ENCODE measurements around the gene EHD3.
"Not testable (repeated sequence)": the region's sequence is repeated elsewhere in the genome, so short reads cannot be mapped to it uniquely, and the experiment has no call there.

The EHD3 gene

DNA sequence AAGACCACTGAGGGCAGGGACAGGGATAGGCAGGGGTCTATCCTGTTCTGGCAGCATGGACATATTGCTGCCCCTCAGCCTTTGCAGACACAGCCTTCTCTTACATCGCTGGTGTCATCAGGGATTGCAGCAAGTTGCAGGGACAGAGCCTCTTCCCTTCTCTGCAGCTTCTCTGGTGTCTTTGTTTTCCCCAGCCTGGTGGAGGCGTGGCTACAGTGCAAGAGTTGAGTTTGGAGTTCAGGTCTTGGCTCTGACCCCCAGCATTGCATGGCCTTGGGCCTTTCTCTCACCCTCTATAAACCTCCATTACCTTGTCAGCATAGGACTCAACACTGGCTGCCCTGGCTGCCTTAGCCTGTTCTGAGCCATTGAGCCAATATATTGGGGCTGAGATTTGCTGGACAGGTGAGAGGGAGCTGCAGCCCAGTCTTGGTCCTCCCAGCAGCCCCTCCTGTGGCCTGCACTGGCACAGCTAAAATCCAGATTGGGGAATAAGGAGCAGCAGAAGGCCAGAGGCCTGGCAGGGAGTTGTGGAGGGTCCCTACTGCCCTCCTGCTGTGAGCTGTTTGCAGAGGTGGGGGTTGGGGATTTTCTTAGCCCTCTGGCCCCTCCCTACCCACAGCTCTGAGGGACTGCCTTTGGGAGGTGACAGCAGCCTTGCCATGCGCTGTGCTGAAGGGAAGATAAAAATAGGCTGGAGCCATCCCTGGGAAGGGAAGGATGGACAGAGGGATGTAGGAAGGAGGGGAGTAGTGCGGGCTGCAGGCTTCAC, 22.8 kb downstream of the EHD3 start:
- no peak for DNase-seq (ENCODE audit: low spot score)

DNA sequence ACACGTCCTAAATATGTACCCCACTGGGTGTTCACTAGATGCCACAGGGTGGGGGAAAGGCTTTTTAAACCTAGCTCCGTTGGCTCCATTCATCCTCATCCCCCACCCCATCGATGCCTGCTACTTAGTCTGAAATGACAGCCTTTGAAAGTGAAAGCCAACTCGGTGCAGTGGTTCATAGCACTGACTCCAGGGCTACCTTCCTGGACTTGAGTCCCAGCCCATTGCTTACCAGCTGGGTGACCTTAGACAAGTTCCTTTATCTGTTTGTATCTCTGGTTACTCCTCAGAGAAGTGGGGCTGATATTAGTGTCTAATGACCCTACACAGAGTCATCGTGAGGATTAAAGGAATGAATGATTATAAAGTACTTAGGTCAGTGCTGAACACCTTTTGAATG, 24.4 kb downstream of the EHD3 start:
- no peak for DNase-seq (ENCODE audit: low spot score)

DNA sequence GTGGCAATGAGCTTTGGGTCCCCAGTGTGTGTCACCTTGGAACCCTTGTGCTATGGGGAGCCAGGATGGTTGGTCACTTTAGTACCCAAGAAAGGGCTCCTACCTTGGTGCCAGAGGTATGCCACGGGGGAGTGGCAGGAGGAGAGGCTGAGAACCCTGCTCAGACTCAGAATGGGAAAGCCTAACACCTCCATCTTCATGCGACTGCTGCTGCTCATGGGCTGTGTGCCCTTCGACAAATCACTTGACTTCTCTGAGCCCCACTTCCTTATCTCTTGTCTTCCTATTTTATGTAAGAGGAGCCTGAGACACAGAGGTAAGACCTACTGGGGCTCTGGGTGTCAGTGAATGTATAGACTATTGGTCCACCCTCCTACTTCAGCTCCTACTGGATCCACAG, 25.1 kb downstream of the EHD3 start:
- no peak for DNase-seq (ENCODE audit: low spot score)

DNA sequence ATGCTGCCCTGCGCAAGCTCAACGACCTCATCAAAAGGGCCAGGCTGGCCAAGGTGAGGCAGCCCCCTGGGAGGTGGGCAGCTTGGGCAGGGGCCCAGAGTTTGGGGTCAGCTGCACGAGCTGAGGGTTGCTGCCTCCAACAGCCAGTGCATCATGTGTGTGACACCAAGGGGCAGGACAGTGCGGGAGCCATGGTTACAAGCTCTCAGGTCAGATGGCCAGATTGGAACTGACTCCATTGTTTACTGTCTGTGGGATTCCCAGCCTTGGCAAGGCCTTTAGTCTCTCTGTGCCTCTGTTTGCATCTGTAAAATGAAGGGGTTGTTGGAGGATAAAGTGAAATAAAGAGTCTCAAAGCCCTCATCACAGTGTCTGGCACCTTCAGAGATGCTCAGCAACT, 26.9 kb downstream of the EHD3 start:
- no peak for DNase-seq (ENCODE audit: low spot score)

DNA sequence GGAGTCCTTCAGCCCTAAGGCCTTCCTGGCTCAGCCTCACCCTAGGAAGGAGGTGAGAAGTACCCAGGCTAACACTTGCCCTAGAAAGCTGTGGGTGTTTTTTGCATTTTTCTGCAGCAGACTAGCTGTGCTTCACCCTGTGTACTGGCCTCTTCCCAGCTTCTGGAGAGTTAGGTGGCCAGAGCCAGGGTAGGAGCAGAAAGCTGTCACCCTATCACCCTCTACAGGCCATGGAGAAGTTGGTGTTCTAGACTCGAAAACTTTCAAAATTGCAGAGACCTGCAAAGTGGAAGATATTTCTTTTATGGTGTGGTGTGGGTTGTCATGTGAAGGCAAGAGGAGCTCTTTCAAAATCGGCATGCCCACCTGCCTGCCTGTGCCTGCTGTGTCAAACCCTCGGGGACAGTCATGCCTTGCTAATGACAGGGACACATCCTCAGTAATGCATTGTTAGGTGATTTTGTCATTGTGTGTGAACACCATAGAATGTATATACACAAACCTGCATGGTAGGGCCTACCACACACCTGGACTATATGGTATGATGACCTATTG, 29.8 kb downstream of the EHD3 start:
- no peak for DNase-seq (ENCODE audit: low spot score)

DNA sequence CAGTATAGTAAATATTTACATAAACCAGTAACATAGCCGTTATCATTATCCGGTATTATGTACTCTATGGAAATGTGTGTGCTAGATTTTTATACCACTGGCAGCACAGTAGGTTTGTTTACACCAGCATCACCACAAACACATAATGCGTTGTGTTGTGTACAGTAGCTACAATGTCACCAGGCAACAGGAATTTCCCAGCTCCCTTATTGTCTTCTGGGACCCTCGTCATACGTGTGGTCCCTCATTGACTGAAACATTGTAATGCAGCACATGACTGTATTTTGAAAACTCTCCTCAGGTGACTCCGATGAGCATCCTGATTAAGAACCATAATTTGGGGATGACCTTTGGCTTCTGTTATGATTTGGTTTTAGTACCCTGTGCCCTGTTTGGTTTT, 31.3 kb downstream of the EHD3 start:
- DNase-seq (ENCODE audit: low spot score) = no peak

DNA sequence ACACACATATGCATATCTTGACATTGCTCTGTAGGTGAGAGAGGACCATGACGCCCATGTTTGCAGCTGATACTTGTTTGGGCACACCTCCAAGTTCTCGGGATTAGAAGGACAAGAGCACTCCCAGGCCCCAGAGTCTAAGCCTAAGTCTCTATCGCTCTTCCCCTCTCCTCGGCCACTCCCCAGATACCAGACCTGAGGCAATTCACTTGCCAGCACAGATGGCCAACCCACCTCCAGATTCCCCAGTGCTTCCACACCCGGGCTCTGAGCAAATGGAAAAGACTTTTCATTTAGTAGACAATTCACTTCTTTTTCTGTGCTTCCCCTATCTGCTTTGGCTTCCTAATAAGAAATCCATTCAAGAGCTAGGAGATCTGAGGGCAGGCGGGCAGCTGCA, 32.9 kb downstream of the EHD3 start:
- no peak for DNase-seq (ENCODE audit: low spot score)

DNA sequence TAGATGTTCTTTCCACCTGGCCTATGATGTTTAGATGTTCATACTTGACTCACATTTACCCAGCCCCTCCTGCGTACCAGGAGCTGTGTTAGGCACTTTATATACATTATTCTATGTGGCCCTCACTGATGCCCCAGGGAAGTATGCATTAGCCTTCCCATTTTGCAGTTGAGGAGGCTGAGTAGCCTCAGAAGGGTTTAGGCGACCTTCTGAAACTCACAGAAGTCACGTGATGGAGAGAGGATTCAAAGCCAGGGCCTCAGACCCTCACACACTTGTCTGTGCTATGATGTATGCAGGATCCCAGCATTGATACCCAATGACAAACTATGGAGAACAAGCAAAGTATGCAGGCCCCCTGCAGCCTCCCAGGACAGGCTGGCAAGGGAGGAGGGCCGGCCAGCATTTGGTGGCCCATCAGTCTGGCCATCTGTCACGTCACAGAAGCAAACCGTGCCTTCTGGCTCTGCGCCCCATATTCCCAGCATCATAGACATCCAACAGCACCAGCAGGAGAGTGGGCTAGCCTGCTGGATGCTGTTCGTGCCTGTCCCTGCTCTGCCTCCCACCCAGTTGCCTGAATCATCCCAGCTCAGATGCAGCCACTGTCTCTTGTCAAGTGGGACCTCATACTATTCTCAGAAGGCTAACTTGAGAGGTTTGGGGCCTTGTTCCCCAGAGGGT, 33.6 kb downstream of the EHD3 start:
- DNase-seq (ENCODE audit: low spot score) = no peak

DNA sequence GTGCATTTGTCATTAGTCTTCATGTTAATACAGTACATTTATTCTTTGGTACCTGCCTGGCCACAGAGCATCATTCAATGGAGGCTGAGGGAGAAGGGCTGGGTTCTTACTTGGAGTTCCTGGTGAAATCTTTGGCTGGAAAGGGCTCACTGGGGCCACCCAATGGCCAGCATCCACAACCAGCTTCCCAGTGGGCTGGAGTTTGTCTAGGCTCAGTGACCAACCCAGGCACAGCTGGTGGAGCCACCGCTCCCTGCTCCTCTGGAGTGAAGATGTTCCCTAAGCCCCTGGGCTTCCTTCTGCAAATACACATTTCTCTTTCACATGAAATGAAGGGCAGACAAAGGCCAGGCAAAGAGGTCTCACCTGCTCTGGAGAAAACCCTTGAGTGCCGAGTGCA, 34.4 kb downstream of the EHD3 start:
- no peak for DNase-seq (ENCODE audit: low spot score)

DNA sequence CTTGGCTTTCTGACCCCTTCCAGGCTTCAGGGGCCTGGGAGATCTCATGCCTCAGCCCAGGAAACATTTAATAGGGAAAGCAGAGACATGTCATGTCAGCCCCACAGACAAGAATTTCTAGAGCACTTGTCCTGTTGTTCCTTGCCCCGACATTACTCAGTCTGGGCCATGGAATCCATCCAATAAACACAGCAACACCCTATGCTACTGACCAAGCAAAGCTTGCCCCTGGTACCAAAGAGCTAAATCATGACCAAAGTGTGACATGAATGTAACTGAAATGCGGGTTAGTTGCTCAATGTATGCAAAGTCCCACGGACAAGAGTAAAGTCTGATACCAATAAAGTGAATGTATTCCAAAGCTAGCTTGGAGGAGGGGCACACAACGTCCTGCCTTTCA, 35.1 kb downstream of the EHD3 start:
- DNase-seq (ENCODE audit: low spot score) = no peak

DNA sequence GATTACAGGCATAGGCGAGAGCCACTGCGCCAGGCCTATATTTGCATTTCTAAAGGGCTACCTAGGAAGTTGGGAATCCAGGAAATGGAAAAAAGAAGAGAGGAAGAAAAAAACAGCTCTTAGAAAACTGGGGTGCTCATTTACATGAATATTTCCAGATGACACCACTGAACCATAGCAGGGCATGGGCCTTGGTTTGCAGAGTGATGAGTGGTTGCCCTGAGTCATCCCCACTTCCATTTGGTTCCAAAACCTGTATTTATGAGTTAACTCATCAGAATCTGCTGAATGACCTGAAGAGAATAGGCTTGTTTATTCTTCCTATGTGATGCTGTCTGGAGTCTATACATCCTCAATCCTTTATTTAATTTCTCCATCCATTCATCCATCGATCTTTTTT, 36.2 kb downstream of the EHD3 start:
- no peak for DNase-seq (ENCODE audit: low spot score)

DNA sequence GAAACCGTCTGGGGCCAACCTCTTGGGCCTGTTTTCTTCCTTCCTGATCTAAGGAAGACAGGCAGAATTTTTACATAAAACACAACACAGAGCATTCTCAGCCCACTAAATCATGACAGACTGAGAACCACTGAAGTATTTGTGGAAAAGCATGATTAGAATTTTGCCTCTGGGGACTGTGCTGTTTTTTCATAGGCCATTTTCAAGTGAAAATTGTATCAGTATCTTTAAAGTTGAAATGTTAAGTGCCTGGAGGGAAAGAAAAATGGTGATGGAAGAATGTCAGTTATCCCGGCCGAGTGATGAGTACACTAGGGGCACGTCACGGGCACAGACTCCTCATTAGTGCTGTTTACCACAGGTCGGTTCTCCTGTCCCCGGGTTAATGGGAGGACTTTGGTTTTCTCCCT, 36.9 kb downstream of the EHD3 start:
- no peak for DNase-seq (ENCODE audit: low spot score)

DNA sequence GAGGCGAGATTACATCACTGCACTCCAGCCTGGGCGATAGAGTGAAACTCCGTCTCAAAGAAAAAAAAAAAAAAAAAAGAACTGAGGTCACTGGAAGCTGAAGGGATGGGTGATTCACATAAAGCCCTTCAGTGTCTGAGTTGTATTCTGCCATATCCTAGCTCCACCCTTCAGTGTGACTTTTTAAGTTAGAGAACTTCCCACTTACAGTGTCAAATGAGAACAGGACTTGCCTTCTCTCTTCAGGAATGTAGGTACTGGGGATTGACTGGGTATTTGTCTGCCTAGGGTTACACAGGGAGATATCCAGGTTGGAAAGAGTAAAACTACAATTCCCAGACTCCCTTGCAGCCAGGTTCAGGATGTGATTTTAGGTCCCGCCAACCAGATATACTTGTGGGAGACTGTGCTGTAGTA, 37.9 kb downstream of the EHD3 start:
- no peak for DNase-seq (ENCODE audit: low spot score)

DNA sequence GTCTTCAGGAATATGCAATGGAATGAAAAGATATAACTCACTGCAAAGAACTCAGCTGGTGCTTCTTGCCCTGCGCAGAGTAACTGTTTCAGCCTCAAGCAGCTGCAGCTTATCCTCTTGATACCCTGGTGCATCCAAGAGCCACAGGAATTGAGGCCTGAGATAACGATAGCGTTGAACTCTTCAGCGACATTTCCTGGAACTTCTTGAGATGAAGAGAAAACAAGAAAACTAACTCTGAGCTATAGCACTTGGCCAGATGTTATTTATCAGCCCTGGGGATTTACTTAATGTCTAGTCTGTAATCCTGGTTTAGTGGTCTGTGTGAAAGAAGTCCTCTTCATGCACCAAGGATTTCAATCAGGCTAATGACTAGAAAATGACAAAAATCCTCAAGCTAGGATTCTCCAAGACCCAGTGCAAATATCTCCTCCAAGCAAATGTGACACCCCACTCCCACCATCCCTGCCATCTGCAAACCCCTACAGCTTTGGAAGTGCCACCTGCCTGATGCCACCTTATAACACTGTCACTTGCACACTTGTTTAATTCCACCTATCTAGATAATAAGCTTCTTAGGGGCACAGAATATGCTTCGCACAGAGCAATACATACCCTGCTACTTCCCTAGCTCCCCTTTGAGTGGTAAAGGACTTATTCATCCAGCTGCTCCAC, 40.6 kb downstream of the EHD3 start:
- no peak for DNase-seq (ENCODE audit: low spot score)

DNA sequence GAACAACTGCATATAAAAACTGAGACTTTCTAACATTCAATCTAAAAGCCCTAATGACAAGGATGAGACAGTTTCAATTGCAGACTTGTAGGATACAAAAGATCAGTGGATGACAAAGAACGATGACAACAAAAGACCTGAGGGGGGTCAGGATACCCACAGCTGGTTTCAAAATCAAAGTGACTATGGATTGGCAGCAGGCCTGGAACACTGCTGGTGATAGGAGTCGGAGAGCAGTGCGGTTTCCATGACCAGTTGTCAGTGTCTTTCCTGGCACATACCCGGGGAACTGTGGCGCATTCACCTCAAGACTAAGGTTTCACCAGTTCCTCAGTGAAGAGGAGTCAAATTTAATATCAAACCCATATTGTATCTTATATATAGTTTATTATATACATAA, 42.0 kb downstream of the EHD3 start:
- no peak for DNase-seq (ENCODE audit: low spot score)

DNA sequence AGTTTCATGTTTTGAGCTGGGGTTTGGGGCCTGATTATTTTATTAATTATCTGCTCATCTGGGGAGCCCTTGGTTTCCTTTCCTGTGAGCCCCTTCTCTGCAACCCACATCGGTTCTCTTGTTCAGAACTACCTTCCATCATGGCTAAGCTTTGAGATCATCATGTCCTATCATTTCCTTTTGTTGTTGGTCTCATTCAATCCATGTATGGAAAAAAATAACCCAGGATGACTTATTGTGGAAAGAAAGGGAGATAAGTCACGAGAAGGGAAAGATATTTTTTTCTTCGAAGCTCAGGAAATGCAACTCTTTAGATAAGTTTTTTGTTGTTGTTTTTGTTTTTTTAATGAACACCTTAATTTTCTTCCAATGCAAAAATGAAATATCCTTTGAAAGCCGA, 43.7 kb downstream of the EHD3 start:
- no peak for DNase-seq (ENCODE audit: low spot score)

DNA sequence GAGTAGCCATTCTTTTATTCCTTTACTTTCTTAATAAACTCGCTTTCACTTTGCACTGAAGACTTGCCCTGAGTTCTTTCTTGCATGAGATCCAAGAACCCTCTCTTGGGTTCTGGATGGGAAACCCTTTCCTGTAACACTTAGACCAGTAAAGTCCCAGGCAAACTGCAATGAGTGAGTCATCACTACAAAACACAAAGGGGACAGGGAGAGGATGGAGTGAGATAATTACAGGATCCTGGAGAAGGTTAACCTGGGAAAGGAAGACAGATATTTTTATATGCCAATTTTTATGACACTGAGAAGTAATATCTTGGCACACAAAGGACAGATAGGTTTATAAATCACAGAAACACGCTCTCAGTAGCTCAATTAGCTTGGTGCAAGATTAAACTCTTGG, 48.7 kb downstream of the EHD3 start:
- DNase-seq (ENCODE audit: low spot score) = no peak

DNA sequence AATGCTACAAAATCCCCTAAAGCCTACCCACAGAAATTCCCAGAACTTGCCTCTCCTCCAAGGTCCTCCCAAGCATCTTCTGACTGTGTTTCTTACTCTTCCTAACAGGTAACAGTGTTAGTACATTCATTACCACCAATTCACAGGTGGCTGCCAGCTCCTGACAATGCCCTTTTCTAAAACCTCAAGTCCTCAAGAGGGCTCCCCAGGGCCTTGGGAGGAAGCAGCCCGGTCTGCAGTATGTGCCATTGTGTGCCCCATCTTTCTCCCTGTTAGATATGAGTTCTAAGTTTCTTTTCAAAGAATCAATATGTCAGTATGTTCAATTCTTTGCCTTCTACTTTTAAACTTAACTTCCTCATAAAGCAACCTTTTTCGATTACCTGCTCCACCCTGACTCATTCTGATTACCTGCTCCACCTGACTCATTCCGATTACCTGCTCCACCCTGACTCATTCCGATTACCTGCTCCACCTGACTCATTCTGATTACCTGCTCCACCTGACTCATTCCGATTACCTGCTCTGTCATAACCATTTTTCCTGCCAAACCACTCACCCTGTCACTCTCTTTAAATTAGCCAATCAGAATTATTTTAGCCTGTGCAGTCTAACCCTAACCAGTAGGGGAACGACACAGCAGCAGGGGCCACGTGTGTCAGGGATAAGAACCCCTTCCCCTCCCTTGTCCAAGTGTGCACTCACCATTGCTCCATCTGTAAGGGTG, 49.4 kb downstream of the EHD3 start:
- DNase-seq (ENCODE audit: low spot score) = not testable (repeated sequence)

DNA sequence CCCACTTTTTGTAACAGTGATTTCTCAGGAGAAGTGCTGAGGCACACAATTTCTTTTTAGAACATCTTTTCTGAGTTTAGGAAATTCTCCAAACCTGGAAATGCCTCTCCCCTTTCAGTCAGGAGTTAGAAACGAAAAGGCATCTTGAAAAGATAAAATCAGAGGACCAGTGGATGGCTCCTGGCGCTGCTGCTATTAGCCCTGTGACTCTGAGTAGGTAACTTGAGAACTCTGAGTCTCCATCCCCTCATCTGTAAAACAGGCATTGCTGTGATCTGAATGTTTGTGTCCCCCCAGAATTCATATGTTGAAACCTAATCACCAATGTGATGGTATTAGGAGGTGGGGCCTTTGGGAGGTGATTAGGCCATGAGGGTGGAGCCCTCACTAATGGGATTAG, 50.2 kb downstream of the EHD3 start:
- DNase-seq (ENCODE audit: low spot score) = no peak

DNA sequence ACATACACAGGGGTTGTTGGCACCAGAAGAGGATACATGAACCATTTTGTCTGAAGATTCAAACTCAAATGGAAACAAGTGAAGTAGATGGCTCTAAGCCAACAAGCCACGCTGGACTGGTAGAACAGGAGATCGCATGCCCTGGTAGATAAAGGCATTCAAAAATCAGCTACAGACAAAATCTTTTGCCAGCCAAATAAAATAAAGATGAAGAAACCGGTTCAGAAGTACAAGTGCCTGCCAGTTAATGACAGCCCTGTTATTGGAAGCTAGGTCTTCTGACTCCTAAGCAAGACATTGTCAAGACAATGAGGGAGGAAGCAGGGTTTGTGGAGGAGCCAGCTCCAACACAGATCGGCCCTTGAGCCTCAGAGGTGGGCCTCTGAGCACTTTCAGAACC, 52.3 kb downstream of the EHD3 start:
- no peak for DNase-seq (ENCODE audit: low spot score)

DNA sequence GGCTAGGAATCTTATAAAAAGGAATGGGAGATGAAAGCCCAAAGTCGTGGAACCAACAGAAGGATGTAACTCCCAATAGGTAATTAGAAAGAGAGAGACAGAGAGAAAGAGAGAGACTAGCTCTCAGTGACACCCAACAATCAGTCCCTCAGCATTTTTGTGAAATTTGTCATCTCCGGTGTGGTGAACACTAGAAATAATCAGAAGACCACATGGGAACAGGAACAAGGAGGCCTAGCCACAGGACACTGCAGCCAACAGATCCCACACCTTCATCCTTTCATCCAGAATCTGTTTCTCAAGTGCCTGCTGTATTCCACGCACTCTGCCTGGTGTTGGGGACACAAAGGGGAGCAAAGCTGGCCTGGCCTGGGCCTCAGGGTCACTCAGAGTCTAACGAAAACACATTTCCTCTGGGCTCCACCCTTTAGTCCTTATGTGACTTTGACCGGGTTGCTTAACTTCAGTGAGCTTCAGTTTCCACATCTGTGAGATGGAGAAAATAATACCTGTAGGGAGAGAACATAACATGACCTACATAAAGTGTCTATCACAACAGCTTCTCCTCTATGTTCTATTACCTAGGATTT, 53.1 kb downstream of the EHD3 start:
- no peak for DNase-seq (ENCODE audit: low spot score)

DNA sequence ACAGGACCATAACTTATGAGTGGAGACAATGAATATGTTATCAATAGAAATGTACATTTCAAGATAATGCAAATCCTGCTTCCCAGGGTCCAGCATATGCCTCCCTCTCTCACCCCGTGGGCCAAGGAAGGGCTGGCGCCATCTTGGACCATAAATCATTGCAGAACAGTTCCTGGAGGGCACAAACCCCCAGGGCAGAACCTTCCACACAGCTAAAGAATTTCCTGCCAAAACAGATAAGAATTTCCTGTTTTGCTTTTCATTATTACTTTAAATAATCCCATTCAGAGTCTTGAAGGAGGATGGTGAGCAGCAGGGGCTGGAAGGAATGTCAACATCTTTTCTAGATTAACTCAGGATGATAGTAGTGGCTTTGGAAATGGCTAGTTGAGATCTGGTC, 53.7 kb downstream of the EHD3 start:
- no peak for DNase-seq (ENCODE audit: low spot score)

Measured in left forelimb (tissue), 1 donor.